Activated T-cell treated with anti-CD3 and anti-CD28 coated beads, Interleukin-2, amount 50 U/mL, for 1 hour (primary cell): ENCODE results near the gene PCDHA1.
"Not testable (repeated sequence)": the region's sequence is repeated elsewhere in the genome, so short reads cannot be mapped to it uniquely, and the experiment has no call there.

Source experiments
- DNase-seq: peaks from one replicate; pipeline ENCODE4 v3.0.0-alpha.2; 2020

The PCDHA1 gene

DNA sequence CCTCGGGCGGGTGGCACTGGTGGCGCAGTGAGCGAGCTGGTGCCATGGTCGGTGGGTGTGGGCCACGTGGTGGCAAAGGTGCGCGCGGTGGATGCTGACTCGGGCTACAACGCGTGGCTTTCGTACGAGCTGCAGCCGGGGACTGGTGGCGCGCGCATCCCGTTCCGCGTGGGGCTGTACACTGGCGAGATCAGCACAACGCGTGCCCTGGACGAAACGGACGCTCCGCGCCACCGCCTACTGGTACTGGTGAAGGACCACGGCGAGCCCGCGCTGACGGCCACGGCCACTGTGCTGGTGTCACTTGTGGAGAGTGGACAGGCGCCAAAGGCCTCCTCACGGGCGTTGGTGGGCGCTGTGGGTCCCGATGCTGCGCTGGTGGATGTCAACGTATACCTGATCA lies 22.9 kb downstream of the PCDHA1 start:
- no peak for DNase-seq

DNA sequence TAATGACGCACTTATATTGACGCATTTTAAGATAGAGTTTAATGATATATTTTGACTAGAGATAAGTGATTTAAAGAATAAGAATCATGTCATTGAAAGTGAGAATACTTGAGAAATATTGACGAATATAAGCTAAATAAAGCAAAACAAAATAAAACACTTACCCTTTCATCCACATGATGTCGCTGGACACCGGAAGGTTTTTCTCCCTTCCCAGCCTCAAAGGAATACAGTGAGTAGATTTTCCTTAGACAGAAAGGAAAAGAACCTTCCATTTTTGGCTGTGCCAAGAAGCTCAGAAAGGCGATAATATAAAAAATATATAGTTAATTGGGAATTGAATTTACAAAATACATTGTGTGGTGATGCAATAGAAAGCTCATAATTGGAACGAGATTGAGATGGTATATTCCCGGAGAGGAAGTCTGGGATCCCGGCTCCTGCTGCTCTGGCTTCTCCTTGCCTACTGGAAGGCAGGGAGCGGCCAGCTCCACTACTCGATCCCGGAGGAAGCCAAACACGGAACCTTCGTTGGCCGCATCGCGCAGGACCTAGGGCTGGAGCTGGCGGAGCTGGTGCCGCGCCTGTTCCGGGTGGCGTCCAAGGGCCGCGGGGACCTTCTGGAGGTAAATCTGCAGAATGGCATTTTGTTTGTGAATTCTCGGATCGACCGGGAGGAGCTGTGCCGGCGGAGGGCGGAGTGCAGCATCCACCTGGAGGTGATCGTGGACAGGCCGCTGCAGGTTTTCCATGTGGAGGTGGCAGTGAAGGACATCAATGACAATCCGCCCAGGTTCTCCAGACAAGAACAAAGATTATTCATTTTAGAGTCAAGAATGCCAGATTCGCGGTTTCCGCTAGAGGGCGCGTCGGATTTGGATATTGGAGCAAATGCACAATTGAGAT lies 35.7 kb downstream of the PCDHA1 start, which contains the start of gene PCDHA5:
Gene PCDHA5 (plus strand): TSS at position 239 of the 906 bp plus-strand sequence.
- DNase-seq: no peak

DNA sequence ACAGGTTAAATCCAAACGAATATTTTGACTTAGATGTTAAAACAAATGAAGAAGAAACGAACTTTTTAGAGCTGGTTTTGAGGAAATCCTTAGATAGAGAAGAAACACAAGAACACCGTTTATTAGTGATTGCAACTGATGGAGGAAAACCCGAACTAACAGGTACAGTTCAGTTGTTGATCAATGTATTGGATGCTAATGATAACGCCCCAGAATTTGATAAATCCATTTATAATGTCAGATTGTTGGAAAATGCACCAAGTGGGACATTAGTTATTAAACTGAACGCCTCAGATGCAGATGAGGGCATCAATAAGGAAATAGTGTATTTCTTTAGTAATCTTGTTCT lies 36.3 kb downstream of the PCDHA1 start:
- no peak for DNase-seq

DNA sequence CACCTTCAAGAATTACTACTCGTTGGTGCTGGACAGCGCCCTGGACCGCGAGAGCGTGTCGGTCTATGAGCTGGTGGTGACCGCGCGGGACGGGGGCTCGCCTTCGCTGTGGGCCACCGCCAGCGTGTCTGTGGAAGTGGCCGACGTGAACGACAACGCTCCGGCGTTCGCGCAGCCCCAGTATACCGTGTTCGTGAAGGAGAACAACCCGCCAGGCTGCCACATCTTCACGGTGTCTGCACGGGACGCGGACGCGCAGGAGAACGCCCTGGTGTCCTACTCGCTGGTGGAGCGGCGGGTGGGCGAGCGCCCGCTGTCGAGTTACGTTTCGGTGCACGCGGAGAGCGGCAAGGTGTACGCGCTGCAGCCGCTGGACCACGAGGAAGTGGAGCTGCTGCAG lies 37.0 kb downstream of the PCDHA1 start:
- not testable (repeated sequence) for DNase-seq

DNA sequence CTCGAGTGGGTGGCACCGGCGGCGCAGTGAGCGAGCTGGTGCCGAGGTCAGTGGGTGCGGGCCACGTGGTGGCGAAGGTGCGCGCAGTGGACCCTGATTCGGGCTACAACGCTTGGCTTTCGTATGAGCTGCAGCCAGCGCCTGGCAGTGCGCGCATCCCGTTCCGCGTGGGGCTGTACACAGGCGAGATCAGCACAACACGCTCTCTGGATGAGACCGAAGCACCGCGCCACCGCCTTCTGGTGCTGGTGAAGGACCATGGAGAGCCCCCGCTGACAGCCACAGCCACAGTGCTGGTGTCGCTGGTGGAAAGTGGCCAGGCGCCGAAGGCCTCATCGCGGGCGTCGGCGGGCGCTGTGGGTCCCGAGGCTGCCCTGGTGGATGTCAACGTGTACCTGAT lies 37.5 kb downstream of the PCDHA1 start:
- DNase-seq: no peak

DNA sequence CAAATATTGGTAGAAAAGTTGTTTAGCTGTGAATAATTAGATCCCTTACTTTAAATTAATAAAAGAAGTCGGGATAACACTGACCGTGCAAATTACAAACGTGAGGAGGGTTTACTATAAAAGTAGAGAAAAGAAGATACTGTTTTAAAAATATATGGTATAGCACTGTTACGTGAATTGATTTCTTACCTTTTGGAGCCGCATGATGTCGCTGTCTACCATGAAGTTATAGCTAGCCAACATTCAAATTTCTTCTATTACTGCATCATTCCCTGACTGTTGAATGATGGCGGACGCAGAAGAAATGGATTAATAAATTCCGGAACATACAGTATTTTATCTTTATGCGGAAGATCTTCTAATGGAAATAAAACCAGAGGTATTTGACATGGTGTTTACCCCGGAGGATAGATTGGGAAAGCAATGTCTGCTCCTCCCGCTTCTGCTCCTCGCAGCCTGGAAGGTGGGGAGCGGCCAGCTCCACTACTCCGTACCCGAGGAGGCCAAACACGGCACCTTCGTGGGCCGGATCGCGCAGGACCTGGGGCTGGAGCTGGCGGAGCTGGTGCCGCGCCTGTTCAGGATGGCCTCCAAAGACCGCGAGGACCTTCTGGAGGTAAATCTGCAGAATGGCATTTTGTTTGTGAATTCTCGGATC lies 41.9 kb downstream of the PCDHA1 start, which contains the start of gene PCDHA6:
Gene PCDHA6 (plus strand): TSS at position 257 of the 658 bp plus-strand sequence. CDS start 132 bp downstream, at position 389.
- no peak for DNase-seq

DNA sequence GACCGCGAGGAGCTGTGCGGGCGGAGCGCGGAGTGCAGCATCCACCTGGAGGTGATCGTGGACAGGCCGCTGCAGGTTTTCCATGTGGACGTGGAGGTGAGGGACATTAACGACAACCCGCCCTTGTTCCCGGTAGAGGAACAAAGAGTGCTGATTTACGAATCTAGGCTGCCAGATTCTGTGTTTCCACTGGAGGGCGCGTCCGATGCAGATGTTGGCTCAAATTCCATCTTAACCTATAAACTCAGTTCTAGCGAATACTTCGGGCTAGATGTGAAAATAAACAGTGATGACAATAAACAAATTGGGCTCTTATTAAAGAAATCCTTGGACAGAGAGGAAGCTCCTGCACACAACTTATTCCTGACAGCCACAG lies 42.4 kb downstream of the PCDHA1 start:
- no peak for DNase-seq

DNA sequence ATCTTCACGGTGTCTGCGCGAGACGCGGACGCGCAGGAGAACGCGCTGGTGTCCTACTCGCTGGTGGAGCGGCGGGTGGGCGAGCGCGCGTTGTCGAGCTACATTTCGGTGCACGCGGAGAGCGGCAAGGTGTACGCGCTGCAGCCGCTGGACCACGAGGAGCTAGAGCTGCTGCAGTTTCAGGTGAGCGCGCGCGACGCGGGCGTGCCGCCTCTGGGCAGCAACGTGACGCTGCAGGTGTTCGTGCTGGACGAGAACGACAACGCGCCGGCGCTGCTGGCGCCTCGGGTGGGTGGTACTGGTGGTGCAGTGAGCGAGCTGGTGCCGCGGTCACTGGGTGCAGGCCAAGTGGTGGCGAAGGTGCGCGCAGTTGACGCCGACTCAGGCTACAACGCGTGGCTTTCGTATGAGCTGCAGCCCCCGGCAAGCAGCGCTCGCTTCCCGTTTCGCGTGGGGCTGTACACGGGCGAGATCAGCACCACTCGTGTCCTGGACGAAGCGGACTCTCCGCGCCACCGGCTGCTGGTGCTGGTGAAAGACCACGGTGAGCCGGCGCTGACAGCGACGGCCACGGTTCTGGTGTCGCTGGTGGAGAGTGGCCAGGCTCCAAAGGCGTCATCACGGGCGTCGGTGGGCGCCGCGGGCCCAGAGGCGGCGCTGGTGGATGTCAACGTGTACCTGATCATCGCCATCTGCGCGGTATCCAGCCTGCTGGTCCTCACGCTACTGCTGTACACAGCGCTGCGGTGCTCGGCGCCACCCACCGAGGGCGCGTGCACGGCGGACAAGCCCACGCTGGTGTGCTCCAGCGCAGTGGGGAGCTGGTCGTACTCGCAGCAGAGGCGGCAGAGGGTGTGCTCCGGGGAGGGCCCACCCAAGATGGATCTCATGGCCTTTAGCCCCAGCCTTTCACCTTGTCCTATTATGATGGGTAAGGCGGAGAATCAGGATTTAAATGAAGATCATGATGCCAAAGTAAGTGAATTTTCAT lies 43.9 kb downstream of the PCDHA1 start:
- DNase-seq: not testable (repeated sequence)

DNA sequence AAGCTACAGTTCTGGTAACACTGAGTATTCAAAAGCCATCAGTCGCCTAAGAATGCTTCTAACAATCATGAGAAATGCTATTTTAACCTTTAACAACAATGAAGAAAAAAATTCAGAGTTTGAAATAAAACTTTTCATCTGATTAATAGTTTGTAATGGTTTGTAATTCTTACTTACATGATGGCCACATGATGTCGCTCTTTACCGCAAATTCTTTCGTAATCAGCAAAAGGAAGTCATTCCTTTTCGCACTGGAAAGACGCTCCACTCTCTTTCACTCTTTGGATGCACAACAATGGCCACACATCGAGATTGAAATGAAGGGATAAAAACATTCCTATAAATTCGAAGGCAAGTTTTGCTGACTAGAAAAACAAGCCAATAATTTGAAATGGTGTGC lies 48.1 kb downstream of the PCDHA1 start, which contains the start of gene PCDHA7:
Gene PCDHA7 (plus strand): TSS at position 277 of the 400 bp plus-strand sequence. CDS start 115 bp downstream, at position 392.
- DNase-seq: no peak

DNA sequence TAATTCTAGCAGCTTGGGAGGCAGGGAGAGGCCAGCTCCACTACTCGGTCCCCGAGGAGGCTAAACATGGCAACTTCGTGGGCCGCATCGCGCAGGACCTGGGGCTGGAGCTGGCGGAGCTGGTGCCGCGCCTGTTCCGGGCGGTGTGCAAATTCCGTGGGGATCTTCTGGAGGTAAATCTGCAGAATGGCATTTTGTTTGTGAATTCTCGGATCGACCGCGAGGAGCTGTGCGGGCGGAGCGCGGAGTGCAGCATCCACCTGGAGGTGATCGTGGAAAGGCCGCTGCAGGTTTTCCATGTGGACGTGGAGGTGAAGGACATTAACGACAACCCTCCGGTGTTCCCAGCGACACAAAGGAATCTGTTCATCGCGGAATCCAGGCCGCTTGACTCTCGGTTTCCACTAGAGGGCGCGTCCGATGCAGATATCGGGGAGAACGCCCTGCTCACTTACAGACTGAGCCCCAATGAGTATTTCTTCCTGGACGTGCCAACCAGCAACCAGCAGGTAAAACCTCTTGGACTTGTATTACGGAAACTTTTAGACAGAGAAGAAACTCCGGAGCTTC lies 48.6 kb downstream of the PCDHA1 start:
- DNase-seq: not testable (repeated sequence)

DNA sequence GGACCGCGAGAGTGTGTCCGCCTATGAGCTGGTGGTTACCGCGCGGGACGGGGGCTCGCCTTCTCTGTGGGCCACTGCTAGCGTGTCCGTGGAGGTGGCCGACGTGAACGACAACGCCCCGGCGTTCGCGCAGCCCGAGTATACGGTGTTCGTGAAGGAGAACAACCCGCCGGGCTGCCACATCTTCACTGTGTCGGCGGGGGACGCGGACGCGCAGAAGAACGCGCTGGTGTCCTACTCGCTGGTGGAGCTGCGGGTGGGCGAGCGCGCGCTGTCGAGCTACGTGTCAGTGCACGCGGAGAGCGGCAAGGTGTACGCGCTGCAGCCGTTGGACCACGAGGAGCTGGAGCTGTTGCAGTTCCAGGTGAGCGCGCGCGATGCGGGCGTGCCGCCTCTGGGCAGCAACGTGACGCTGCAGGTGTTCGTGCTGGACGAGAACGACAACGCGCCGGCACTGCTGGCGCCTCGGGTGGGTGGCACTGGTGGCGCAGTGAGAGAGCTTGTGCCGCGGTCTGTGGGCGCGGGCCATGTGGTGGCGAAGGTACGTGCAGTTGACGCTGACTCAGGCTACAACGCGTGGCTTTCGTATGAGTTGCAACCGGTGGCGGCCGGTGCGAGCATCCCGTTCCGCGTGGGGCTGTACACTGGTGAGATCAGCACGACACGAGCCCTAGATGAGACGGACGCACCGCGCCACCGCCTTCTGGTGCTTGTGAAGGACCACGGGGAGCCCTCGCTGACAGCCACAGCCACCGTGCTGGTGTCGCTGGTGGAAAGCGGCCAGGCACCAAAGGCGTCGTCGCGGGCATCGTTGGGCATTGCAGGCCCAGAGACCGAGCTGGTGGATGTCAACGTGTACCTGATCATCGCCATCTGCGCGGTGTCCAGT lies 49.9 kb downstream of the PCDHA1 start:
- no peak for DNase-seq

DNA sequence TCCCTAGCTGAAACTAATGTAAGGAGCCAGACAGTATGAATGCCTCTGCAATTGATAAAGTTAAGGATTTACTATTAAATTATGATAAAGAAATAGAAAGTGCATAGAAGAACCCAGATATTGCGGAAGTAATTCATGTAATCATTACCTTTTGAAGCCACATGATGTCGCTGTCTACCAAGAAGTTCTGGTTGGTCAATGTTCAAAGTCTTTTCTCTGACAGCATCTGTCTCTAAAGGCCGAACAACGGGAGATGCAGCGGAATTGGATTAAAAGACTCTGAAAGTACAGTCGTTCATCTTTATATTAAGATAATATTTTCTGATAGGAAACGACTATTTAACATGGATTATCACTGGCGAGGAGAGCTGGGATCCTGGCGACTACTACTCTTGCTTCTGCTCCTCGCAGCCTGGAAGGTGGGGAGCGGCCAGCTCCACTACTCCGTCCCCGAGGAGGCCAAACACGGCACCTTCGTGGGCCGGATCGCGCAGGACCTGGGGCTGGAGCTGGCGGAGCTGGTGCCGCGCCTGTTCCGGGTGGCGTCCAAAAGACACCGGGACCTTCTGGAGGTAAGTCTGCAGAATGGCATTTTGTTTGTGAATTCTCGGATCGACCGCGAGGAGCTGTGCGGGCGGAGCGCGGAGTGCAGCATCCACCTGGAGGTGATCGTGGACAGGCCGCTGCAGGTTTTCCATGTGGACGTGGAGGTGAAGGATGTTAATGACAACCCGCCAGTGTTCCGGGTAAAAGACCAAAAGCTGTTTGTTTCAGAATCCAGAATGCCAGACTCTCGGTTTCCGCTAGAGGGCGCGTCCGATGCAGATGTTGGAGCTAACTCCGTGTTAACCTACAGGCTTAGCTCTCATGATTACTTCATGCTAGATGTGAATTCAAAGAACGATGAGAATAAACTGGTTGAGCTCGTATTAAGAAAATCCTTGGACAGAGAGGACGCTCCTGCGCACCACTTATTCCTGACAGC lies 55.3 kb downstream of the PCDHA1 start, which contains the start of gene PCDHA8:
Gene PCDHA8 (plus strand): TSS at position 210 of the 985 bp plus-strand sequence. CDS start 135 bp downstream, at position 345.
- no peak for DNase-seq

DNA sequence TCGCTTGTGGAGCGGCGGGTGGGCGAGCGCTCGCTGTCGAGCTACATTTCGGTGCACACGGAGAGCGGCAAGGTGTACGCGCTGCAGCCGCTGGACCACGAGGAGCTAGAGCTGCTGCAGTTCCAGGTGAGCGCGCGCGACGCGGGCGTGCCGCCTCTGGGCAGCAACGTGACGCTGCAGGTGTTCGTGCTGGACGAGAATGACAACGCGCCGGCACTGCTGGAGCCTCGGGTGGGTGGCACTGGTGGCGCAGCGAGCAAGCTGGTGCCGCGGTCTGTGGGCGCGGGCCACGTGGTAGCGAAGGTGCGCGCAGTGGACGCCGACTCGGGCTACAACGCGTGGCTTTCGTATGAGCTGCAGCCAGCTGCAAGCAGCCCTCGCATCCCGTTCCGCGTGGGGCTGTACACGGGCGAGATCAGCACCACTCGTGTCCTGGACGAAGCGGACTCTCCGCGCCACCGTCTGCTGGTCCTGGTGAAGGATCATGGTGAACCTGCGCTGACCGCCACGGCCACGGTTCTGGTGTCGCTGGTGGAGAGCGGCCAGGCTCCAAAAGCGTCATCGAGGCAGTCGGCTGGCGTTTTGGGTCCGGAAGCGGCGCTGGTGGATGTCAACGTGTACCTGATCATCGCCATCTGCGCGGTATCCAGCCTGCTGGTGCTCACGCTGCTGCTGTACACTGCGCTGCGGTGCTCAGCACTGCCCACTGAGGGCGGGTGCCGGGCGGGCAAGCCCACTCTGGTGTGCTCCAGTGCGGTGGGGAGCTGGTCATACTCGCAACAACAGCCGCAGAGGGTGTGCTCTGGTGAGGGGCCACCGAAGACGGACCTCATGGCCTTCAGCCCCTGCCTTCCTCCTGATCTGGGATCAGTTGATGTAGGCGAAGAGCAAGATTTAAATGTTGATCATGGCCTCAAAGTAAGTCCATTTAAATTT lies 57.1 kb downstream of the PCDHA1 start:
- DNase-seq: no peak

DNA sequence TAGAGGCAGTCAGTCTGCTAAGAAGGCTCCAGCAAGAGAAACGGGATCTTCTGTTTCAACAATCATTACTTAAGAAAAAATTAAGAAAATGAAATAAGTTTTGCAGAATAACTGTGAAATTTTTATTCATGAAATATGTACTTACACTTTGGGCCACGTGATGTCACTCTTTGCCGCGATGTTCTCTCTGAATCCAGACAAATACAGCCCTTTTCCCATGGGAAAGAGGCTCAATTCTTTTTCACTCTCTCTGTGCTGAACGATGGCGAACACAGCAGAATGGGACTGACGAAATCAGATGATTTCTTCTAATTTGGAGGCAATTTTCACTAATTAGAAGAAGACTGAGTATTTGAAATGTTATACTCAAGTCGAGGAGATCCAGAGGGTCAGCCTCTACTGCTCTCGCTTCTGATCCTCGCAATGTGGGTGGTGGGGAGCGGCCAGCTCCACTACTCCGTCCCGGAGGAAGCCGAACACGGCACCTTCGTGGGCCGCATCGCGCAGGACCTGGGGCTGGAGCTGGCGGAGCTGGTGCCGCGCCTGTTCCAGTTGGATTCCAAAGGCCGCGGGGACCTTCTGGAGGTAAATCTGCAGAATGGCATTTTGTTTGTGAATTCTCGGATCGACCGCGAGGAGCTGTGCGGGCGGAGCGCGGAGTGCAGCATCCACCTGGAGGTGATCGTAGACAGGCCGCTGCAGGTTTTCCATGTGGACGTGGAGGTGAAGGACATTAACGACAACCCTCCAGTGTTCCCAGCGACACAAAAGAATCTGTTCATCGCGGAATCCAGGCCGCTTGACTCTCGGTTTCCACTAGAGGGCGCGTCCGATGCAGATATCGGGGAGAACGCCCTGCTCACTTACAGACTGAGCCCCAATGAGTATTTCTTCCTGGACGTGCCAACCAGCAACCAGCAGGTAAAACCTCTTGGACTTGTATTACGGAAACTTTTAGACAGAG lies 62.5 kb downstream of the PCDHA1 start, which contains the start of gene PCDHA9:
Gene PCDHA9 (plus strand): TSS at position 244 of the 964 bp plus-strand sequence. CDS start 114 bp downstream, at position 358.
- DNase-seq: not testable (repeated sequence)

DNA sequence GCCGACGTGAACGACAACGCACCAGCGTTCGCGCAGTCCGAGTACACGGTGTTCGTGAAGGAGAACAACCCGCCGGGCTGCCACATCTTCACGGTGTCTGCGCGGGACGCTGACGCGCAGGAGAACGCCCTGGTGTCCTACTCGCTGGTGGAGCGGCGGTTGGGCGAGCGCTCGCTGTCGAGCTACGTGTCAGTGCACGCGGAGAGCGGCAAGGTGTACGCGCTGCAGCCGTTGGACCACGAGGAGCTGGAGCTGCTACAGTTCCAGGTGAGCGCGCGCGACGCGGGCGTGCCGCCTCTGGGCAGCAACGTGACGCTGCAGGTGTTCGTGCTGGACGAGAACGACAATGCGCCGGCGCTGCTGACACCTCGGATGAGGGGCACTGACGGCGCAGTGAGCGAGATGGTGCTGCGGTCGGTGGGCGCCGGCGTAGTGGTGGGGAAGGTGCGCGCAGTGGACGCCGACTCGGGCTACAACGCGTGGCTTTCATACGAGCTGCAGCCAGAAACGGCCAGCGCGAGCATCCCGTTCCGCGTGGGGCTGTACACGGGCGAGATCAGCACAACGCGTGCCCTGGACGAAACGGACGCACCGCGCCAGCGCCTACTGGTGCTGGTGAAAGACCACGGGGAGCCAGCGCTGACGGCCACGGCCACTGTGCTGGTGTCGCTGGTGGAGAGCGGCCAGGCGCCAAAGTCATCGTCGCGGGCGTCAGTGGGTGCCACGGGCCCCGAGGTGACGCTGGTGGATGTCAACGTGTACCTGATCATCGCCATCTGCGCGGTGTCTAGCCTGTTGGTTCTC lies 64.1 kb downstream of the PCDHA1 start:
- not testable (repeated sequence) for DNase-seq
